SK-N-SH treated with all-trans-retinoic acid at 6 μM for 48 hours (cell line): Measurements from ENCODE around the gene JMJD1C.

Source experiments
- ARNTL ChIP-seq: fragments of 450-650 bp; formaldehyde crosslinking; IDR thresholded peaks from 2 replicates; pipeline ENCODE4 v1.5.0; 2020; ENCODE audit warnings: low read depth, mild to moderate bottlenecking, moderate library complexity, borderline replicate concordance
- BACH2 ChIP-seq: fragments of 250-450 bp; sonication (Bioruptor Pico); IDR thresholded peaks from 2 replicates; pipeline ENCODE4 v1.9.0; 2021; ENCODE audit warnings: mild to moderate bottlenecking, borderline replicate concordance
- OSR1 ChIP-seq: fragments of 250-450 bp; sonication (Bioruptor Pico); IDR thresholded peaks from 2 replicates; pipeline ENCODE4 v1.8.0; 2022; ENCODE audit warnings: moderate library complexity, mild to moderate bottlenecking, inconsistent platforms
- POU6F1 ChIP-seq: fragments of 250-450 bp; sonication (Bioruptor Pico); IDR thresholded peaks from 2 replicates; pipeline ENCODE4 v1.8.0; 2021; ENCODE audit warnings: low read depth, mild to moderate bottlenecking, moderate library complexity, borderline replicate concordance
- PPARA ChIP-seq: fragments of 250-450 bp; sonication (Bioruptor Pico); IDR thresholded peaks from 2 replicates; pipeline ENCODE4 v1.5.0; 2020; ENCODE audit warnings: mild to moderate bottlenecking, borderline replicate concordance
- RARB ChIP-seq: fragments of 250-450 bp; sonication (Bioruptor Pico); IDR thresholded peaks from 2 replicates; pipeline ENCODE4 v1.8.0; 2021; ENCODE audit warnings: mild to moderate bottlenecking, moderate library complexity
- TOX ChIP-seq: fragments of 250-450 bp; sonication (Bioruptor Pico); IDR thresholded peaks from 2 replicates; pipeline ENCODE4 v1.8.0; 2021; ENCODE audit warnings: mild to moderate bottlenecking, moderate library complexity, borderline replicate concordance
- ZFP3 ChIP-seq: fragments of 250-450 bp; sonication (Bioruptor Pico); IDR thresholded peaks from 2 replicates; pipeline ENCODE4 v1.5.0; 2020; ENCODE audit warnings: mild to moderate bottlenecking, moderate library complexity
- ZFP30 ChIP-seq: fragments of 450-650 bp; formaldehyde crosslinking; IDR thresholded peaks from 2 replicates; pipeline ENCODE4 v1.5.0; 2022; ENCODE audit warnings: mild to moderate bottlenecking, moderate library complexity
- ZNF565 ChIP-seq: fragments of 450-650 bp; formaldehyde crosslinking; conservative IDR thresholded peaks from 2 replicates; pipeline ENCODE4 v1.5.0; 2020; ENCODE audit warnings: low read depth, mild to moderate bottlenecking, moderate library complexity
- ZNF8 ChIP-seq: fragments of 450-650 bp; formaldehyde crosslinking; IDR thresholded peaks from 2 replicates; pipeline ENCODE4 v1.5.0; 2020; ENCODE audit warnings: mild to moderate bottlenecking, moderate library complexity
- TF ChIP-seq, protein P1 (sequence below): fragments of 250-450 bp; sonication (Bioruptor Pico); IDR thresholded peaks from 2 replicates; pipeline ENCODE4 v1.8.0; 2020; ENCODE audit warnings: mild to moderate bottlenecking, moderate library complexity, borderline replicate concordance
- TF ChIP-seq, protein P2 (sequence below): fragments of 250-450 bp; sonication (Bioruptor Pico); IDR thresholded peaks from 2 replicates; pipeline ENCODE4 v1.5.1; 2020; ENCODE audit warnings: low read depth, mild to moderate bottlenecking, moderate library complexity
- TF ChIP-seq, protein P3 (sequence below): fragments of 250-450 bp; sonication (Bioruptor Pico); IDR thresholded peaks from 2 replicates; pipeline ENCODE4 v1.5.0; 2020; ENCODE audit warnings: mild to moderate bottlenecking, moderate library complexity

DNA sequence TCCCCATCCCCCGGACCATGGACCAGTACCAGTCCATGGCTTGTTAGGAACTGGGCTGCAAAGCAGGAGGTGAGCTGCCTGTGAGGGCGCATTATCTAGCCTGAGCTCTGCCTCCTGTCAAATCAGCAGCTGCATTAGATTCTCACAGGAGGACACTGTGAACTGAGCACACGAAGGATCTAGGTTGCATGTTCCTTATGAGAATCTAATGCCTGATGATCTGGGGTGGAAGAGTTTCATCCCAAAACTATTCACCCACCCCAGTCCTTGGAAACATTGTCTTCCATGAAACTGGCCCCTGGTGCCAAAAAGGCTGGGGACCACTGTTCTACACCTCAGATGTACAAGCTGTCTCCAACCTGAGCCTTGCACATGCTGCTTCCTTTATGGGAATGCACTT, 24.1 kb upstream of the JMJD1C start:
- TF ChIP-seq PPARA (CRISPR knock-in tag) (no peak), POU6F1 (CRISPR knock-in tag) (no peak), ZFP30 (CRISPR knock-in tag) (no peak), BACH2 (CRISPR knock-in tag) (no peak), RARB (no peak), ARNTL (CRISPR knock-in tag) (no peak), ZFP3 (CRISPR knock-in tag) (no peak), ZNF8 (CRISPR knock-in tag) (no peak), TOX (CRISPR knock-in tag) (no peak), OSR1 (CRISPR knock-in tag) (no peak), ZNF565 (CRISPR knock-in tag) (no peak)
- TF ChIP-seq, protein P1, sequence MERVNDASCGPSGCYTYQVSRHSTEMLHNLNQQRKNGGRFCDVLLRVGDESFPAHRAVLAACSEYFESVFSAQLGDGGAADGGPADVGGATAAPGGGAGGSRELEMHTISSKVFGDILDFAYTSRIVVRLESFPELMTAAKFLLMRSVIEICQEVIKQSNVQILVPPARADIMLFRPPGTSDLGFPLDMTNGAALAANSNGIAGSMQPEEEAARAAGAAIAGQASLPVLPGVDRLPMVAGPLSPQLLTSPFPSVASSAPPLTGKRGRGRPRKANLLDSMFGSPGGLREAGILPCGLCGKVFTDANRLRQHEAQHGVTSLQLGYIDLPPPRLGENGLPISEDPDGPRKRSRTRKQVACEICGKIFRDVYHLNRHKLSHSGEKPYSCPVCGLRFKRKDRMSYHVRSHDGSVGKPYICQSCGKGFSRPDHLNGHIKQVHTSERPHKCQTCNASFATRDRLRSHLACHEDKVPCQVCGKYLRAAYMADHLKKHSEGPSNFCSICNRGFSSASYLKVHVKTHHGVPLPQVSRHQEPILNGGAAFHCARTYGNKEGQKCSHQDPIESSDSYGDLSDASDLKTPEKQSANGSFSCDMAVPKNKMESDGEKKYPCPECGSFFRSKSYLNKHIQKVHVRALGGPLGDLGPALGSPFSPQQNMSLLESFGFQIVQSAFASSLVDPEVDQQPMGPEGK (CRISPR knock-in tag), result no peak
- TF ChIP-seq, protein P2, sequence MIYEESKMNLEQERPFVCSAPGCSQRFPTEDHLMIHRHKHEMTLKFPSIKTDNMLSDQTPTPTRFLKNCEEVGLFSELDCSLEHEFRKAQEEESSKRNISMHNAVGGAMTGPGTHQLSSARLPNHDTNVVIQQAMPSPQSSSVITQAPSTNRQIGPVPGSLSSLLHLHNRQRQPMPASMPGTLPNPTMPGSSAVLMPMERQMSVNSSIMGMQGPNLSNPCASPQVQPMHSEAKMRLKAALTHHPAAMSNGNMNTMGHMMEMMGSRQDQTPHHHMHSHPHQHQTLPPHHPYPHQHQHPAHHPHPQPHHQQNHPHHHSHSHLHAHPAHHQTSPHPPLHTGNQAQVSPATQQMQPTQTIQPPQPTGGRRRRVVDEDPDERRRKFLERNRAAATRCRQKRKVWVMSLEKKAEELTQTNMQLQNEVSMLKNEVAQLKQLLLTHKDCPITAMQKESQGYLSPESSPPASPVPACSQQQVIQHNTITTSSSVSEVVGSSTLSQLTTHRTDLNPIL (CRISPR knock-in tag), result no peak
- TF ChIP-seq, protein P3, sequence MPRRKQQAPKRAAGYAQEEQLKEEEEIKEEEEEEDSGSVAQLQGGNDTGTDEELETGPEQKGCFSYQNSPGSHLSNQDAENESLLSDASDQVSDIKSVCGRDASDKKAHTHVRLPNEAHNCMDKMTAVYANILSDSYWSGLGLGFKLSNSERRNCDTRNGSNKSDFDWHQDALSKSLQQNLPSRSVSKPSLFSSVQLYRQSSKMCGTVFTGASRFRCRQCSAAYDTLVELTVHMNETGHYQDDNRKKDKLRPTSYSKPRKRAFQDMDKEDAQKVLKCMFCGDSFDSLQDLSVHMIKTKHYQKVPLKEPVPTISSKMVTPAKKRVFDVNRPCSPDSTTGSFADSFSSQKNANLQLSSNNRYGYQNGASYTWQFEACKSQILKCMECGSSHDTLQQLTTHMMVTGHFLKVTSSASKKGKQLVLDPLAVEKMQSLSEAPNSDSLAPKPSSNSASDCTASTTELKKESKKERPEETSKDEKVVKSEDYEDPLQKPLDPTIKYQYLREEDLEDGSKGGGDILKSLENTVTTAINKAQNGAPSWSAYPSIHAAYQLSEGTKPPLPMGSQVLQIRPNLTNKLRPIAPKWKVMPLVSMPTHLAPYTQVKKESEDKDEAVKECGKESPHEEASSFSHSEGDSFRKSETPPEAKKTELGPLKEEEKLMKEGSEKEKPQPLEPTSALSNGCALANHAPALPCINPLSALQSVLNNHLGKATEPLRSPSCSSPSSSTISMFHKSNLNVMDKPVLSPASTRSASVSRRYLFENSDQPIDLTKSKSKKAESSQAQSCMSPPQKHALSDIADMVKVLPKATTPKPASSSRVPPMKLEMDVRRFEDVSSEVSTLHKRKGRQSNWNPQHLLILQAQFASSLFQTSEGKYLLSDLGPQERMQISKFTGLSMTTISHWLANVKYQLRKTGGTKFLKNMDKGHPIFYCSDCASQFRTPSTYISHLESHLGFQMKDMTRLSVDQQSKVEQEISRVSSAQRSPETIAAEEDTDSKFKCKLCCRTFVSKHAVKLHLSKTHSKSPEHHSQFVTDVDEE, result no peak
